Tibial nerve (tissue), 4 donors: Measurements from ENCODE around the gene DNASE2B. TPM values are rescaled to one million over a fixed set of nuclear protein-coding genes. Genes with fewer than 3 reads are reported as not detected.

ENCODE experiments used
- DNase-seq, 2 donors: peaks; one replicate each; pipeline ENCODE4 v3.0.0-alpha.2; 2019; ENCODE audit warnings: low spot score in 2 of 2
- H3K27ac ChIP-seq, 4 donors: fragments of 200-600 bp; sonication (generic) in 3 of 4; one replicate each; pipeline ENCODE4 v1.5.1; 2017 to 2019; ENCODE audit warnings: mild to moderate bottlenecking in 1 of 4
- H3K27me3 ChIP-seq, 2 donors: fragments of 200-600 bp; sonication (generic) in 1 of 2; one replicate each; pipeline versions ENCODE4 v1.5.1 to v1.6.0; 2017 to 2019
- H3K36me3 ChIP-seq, 3 donors: fragments of 200-600 bp; sonication (generic); one replicate each; pipeline ENCODE4 v1.5.1; 2018 to 2019
- H3K4me1 ChIP-seq, 4 donors: fragments of 200-600 bp; sonication (generic) in 3 of 4; one replicate each; pipeline ENCODE4 v1.5.1; 2017 to 2019
- H3K4me3 ChIP-seq, 4 donors: fragments of 200-600 bp; sonication (generic) in 3 of 4; one replicate each; pipeline ENCODE4 v1.5.1; 2017 to 2019; ENCODE audit warnings: mild to moderate bottlenecking in 1 of 4, moderate library complexity in 1 of 4
- H3K9me3 ChIP-seq, 4 donors: fragments of 200-600 bp; sonication (generic) in 3 of 4; one replicate each; pipeline ENCODE4 v1.5.1; 2017 to 2019
- EP300 ChIP-seq, 2 donors: sonication (generic); formaldehyde crosslinking; IDR thresholded peaks; one replicate each; pipeline ENCODE4 v1.6.1; 2017; ENCODE audit warnings: antibody characterized with exemption in 2 of 2, mild to moderate bottlenecking in 1 of 2
- POLR2A ChIP-seq, 2 donors: fragments of 450-650 bp; IDR thresholded peaks; one replicate each; pipeline ENCODE4 v1.6.1; 2017; ENCODE audit warnings: antibody characterized with exemption in 2 of 2, mild to moderate bottlenecking in 2 of 2, moderate library complexity in 2 of 2
- WGBS, 2 donors: methylation state at CpG; one replicate each; pipeline ENCODE4 v1.1.5; 2018; 5-methylcytosine and 5-hydroxymethylcytosine counted together
- total RNA-seq, 4 donors: library from RNA; depleted of rRNA; stranded (reverse); fragments of >200 nt; gene quantifications; one replicate each; pipeline ENCODE4 v1.1.0, GENCODE V29; 2016
- TF ChIP-seq, protein P1 (sequence below), 5 experiments: fragments of 200-600 bp in 3 of 5; fragments of 450-650 bp in 2 of 5; sonication (generic) in 3 of 5; IDR thresholded peaks; one replicate each; pipeline ENCODE4 v1.5.1; 2016 to 2019; ENCODE audit warnings: antibody characterized with exemption in 5 of 5, mild to moderate bottlenecking in 3 of 5, moderate library complexity in 2 of 5

The DNASE2B gene
- total RNA-seq, 4 donors from 2014 or later = not detected

DNA sequence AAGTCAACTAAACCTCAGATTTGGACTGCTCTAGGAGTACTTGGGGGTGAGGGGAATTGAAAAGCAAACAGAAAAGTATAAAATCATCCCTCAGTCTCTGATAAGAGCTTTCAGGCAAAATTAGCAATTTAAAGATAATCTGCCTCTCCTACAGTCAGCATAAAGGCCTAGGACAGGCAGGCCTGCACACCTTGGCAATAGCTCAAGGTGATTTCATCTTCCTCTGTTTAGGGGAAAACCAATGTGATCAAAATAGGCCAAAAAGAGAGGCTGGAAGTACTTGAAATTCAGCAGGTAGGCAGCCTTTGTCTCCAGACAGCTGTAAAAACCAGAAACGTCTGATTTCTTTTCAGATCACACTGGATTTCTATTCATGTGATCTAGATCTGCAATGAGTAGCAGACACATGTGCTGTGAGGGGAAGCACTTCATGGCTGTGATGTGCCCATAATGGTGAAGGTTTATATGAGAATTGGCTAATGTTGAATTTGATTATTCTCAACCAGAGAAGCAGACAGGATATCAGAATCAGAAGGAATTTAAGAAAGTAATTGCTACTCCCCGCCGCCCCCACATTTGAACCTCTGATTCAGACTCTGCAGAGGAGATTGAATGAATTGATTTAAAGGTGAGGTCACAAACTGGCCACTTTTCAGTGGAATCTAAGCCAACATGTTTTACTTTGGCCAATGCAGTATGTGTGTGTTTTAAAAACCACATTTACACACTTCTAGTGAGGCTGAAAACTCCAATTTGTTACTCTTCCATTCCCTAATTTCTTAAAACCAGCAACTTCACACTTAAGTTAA is 45.8 kb upstream of the DNASE2B start:
- no peaks in the 10 kb centered on the region for H3K9me3 ChIP-seq
- TF ChIP-seq POLR2A (IDR thresholded peaks at IDR 0.05) = no peak
- TF ChIP-seq EP300 (IDR thresholded peaks at IDR 0.05) = no peak
- TF ChIP-seq, protein P1, sequence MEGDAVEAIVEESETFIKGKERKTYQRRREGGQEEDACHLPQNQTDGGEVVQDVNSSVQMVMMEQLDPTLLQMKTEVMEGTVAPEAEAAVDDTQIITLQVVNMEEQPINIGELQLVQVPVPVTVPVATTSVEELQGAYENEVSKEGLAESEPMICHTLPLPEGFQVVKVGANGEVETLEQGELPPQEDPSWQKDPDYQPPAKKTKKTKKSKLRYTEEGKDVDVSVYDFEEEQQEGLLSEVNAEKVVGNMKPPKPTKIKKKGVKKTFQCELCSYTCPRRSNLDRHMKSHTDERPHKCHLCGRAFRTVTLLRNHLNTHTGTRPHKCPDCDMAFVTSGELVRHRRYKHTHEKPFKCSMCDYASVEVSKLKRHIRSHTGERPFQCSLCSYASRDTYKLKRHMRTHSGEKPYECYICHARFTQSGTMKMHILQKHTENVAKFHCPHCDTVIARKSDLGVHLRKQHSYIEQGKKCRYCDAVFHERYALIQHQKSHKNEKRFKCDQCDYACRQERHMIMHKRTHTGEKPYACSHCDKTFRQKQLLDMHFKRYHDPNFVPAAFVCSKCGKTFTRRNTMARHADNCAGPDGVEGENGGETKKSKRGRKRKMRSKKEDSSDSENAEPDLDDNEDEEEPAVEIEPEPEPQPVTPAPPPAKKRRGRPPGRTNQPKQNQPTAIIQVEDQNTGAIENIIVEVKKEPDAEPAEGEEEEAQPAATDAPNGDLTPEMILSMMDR (IDR thresholded peaks at IDR 0.05) = no peak
- H3K4me3 ChIP-seq = no peak overlapping the region
- H3K27me3 ChIP-seq = no peaks in the 10 kb centered on the region
- no peaks in the 10 kb centered on the region for H3K36me3 ChIP-seq
- H3K27ac ChIP-seq = no peak overlapping the region
- 51 to 56% methylated on average over 3 of the region's 3 CpGs for WGBS, 2 donors
- H3K4me1 ChIP-seq = peaks cover 0 to 18% (median 0%) of the 10 kb centered on the region in 4 donors
- no peak for DNase-seq

DNA sequence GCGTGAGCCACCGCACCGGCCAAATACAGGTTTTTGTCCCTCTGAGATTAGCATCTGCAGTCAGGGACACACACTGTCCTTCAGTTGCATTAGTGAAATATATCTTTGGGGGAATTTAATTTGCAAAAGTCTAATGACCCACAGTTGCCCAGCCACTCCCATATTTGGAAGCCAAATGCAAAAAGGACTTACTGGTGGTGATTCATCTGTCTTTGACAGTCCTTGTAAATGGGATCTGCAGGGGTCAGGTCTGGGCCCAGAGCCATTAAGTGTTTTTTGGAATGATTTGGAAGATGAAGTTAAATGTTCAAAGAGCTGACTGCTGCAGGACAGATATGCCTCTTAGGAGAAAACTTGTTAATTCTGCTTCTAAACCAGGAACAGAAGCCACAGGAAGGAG is 44.6 kb upstream of the DNASE2B start:
- 85 to 87% methylated on average over 3 of the region's 3 CpGs for WGBS, 2 donors
- H3K27ac ChIP-seq = no peak overlapping the region
- no peak overlapping the region for H3K4me3 ChIP-seq
- H3K9me3 ChIP-seq = no peaks in the 10 kb centered on the region
- H3K27me3 ChIP-seq = no peaks in the 10 kb centered on the region
- no peaks in the 10 kb centered on the region for H3K36me3 ChIP-seq
- peaks cover 0 to 18% (median 0%) of the 10 kb centered on the region in 4 donors for H3K4me1 ChIP-seq
- TF ChIP-seq, protein P1 (IDR thresholded peaks at IDR 0.05) = no peak
- TF ChIP-seq EP300 (IDR thresholded peaks at IDR 0.05) = no peak
- no peak for TF ChIP-seq POLR2A (IDR thresholded peaks at IDR 0.05)
- DNase-seq = no peak

DNA sequence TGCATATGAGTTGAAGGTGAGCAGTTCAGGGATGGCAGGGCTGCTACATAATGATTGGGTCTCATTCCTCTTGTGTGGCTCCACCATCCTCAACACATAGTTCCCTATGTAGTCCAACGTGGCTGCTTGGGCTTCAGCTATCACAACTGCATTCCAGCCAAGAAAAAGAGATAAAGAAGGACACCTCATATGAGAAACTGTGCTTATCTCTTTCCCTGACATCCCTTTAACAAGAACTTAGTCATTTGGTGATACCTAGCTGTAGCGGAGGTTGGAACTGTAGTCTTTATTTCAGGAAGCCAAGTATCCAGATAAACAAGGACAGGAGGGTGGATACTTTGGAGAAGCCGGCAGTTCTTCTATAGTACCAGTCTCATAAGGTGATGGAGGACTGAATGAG is 42.7 kb upstream of the DNASE2B start:
- Histone ChIP-seq H3K27me3 (no peaks in the 10 kb centered on the region), H3K36me3 (no peaks in the 10 kb centered on the region), H3K27ac (no peak overlapping the region), H3K4me1 (peaks cover 0 to 18% (median 0%) of the 10 kb centered on the region in 4 donors), H3K9me3 (no peaks in the 10 kb centered on the region), H3K4me3 (no peak overlapping the region)
- 90 to 96% methylated on average over 3 of the region's 3 CpGs for WGBS, 2 donors
- TF ChIP-seq, protein P1 (IDR thresholded peaks at IDR 0.05) = no peak
- no peak for TF ChIP-seq EP300 (IDR thresholded peaks at IDR 0.05)
- no peak for DNase-seq

DNA sequence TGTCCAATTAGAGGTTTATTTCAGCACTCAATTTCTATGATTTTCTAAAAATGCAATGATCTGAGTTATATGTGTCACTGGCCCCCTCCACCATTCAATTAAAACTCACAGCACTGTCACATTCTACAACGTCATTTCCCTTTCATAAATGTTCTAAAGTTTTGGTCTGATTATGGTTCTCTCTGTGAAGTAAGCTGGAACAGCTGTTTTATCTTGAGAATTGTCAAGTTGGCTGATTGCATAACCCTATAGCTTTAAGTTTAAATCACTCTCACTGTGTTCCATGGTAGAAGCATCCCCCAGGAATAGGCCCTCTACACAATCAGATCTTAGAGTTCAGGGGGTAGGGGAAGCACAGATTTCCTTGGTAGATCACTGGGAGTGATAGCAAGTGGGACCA is 41.4 kb upstream of the DNASE2B start:
- no peak for TF ChIP-seq POLR2A (IDR thresholded peaks at IDR 0.05)
- no peak for TF ChIP-seq EP300 (IDR thresholded peaks at IDR 0.05)
- TF ChIP-seq, protein P1 (IDR thresholded peaks at IDR 0.05) = no peak
- Histone ChIP-seq H3K36me3 (no peaks in the 10 kb centered on the region), H3K27me3 (no peaks in the 10 kb centered on the region), H3K9me3 (no peaks in the 10 kb centered on the region), H3K27ac (no peak overlapping the region), H3K4me3 (no peak overlapping the region), H3K4me1 (peaks cover 0 to 18% (median 0%) of the 10 kb centered on the region in 4 donors)
- WGBS, 2 donors = 81 to 88% methylated on average over 1 of the region's 1 CpG
- no peak for DNase-seq

DNA sequence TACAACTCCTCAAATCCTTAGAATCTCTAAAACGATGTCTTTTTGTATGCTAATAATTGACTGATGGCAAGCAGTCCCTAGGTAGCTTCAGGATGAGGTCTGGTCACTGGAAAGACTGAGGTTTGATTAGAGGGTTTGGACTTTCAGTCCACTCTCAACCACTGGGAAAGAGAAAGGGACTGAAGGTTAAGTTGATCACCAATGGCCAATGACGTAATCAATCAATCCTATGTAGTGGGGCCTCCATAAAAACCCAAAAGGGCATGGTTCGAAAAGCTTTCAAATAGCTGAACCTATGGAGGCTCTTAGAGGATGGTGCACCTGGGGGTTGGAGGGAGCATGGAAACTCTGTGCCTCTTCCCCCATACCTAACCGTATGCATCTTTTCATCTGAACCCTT is 39.6 kb upstream of the DNASE2B start:
- no peaks in the 10 kb centered on the region for H3K9me3 ChIP-seq
- no peaks in the 10 kb centered on the region for H3K36me3 ChIP-seq
- no peaks in the 10 kb centered on the region for H3K27me3 ChIP-seq
- peaks cover 0 to 15% (median 0%) of the 10 kb centered on the region in 4 donors for H3K4me1 ChIP-seq
- TF ChIP-seq POLR2A (IDR thresholded peaks at IDR 0.05) (no peak), EP300 (IDR thresholded peaks at IDR 0.05) (no peak)
- TF ChIP-seq, protein P1 (IDR thresholded peaks at IDR 0.05) = no peak
- no peak overlapping the region for H3K4me3 ChIP-seq
- 93 to 95% methylated on average over 4 of the region's 4 CpGs for WGBS, 2 donors
- DNase-seq = no peak
- H3K27ac ChIP-seq = no peak overlapping the region
